Panc1 (cell line): ENCODE results near the gene DIP2C. TPM values are rescaled to one million over a fixed set of nuclear protein-coding genes. Genes with fewer than 3 reads are reported as not detected.

ENCODE experiments used
- ATAC-seq: fragments of 200-7000 bp; cut with Tn5 transposase; 2 replicates; pipeline ENCODE4 v1.9.1; 2020; ENCODE audit warnings: mild to moderate bottlenecking, moderate library complexity
- BruUV-seq: library from RNA; stranded (reverse); fragments of 400-500 nt; replicated peaks from 2 replicates; lab custom pipeline; 2021; lab: Mats Ljungman, UMichigan
- CTCF ChIA-PET: fragments of 300-600 bp; sonication (Branson Sonifier 250); formaldehyde crosslinking; loops from one replicate; lab custom pipeline; 2022; ENCODE audit warnings: antibody characterized with exemption; lab: Charles Lee
- POLR2A ChIA-PET: fragments of 300-600 bp; sonication (Branson Sonifier 250); formaldehyde crosslinking; loops from one replicate; lab custom pipeline; 2022; ENCODE audit warnings: antibody characterized with exemption; lab: Charles Lee
- DNase-seq: peaks from one replicate; pipeline ENCODE4 v3.0.0-alpha.2; 2010; ENCODE audit warnings: low read depth, low spot score
- H3K27ac ChIP-seq: 2 replicates; pipeline ENCODE4 v1.5.1; 2011; ENCODE audit warnings: mild to moderate bottlenecking, low read length, inconsistent platforms
- H3K27me3 ChIP-seq: fragments of 200-500 bp; sonication (Bioruptor generic); 2 replicates; pipeline ENCODE4 v1.6.0; 2014; ENCODE audit warnings: low read length, inconsistent platforms; ENCODE audit not compliant: control insufficient read depth, insufficient read depth
- H3K36me3 ChIP-seq: fragments of 200-500 bp; sonication (Bioruptor generic); 2 replicates; pipeline ENCODE4 v1.5.1; 2014; ENCODE audit warnings: inconsistent platforms, mild to moderate bottlenecking, low read length, moderate library complexity; ENCODE audit not compliant: control insufficient read depth, insufficient read depth
- H3K4me1 ChIP-seq: 2 replicates; pipeline ENCODE4 v1.5.1; 2011; ENCODE audit warnings: inconsistent platforms, mild to moderate bottlenecking, low read length, moderate library complexity; ENCODE audit not compliant: control insufficient read depth, insufficient read depth
- H3K4me3 ChIP-seq, 2 experiments: 2 replicates each; pipeline ENCODE4 v1.5.1; 2011 to 2012; ENCODE audit warnings: low read depth in 2 of 2, low read length in 2 of 2, mild to moderate bottlenecking in 2 of 2, inconsistent platforms in 1 of 2, moderate library complexity in 1 of 2
- H3K9me3 ChIP-seq: fragments of 200-500 bp; sonication (Bioruptor generic); 2 replicates; pipeline ENCODE4 v1.5.1; 2014; ENCODE audit warnings: low read depth, mild to moderate bottlenecking, inconsistent platforms, low read length, moderate library complexity; ENCODE audit not compliant: control insufficient read depth, insufficient read depth
- CTCF ChIP-seq: fragments of 450-650 bp; IDR thresholded peaks from 2 replicates; pipeline ENCODE4 v1.5.1; 2017; ENCODE audit warnings: mild to moderate bottlenecking
- POLR2AphosphoS5 ChIP-seq: IDR thresholded peaks from 2 replicates; pipeline ENCODE4 v1.6.1; 2012; ENCODE audit warnings: mild to moderate bottlenecking, low read depth, low read length, moderate library complexity
- REST ChIP-seq, 2 experiments: IDR thresholded peaks; 2 replicates each; pipeline ENCODE4 v1.6.1; 2011 to 2012; ENCODE audit warnings: low read depth in 2 of 2, control low read depth in 1 of 2, low read length in 1 of 2, mild to moderate bottlenecking in 1 of 2, moderate library complexity in 1 of 2; ENCODE audit not compliant: insufficient read depth in 1 of 2
- SIN3A ChIP-seq: IDR thresholded peaks from 2 replicates; pipeline ENCODE4 v1.6.1; 2012; ENCODE audit warnings: low read depth, mild to moderate bottlenecking, low read length, moderate library complexity, borderline replicate concordance; ENCODE audit not compliant: insufficient read depth
- TCF7L2 ChIP-seq: IDR thresholded peaks from 2 replicates; pipeline ENCODE4 v1.6.1; 2011; ENCODE audit warnings: mild to moderate bottlenecking, low read depth, low read length, inconsistent platforms
- in situ Hi-C: cut with HindIII; loops from 2 replicates; pipeline ENCODE4 v1.10.0; 2016; ENCODE audit warnings: low sequenced_read_pairs, low pct_unique_long_range_greater_than_20kb
- intact Hi-C: fragments of 100-400 bp; cut with micrococcal nuclease; formaldehyde crosslinking; loops from one replicate; pipeline ENCODE4 v1.10.0; 2022; ENCODE audit not compliant: unreplicated experiment
- total RNA-seq: library from RNA; stranded (reverse); gene quantifications from one replicate; pipeline ENCODE4 v1.2.1, GENCODE V29; 2021; ENCODE audit not compliant: unreplicated experiment

The DIP2C gene
- total RNA-seq, 1 experiment from 2014 or later, result 13.2 TPM

GRCh38 chr10:499991-500390 lies 189.5 kb downstream of the DIP2C start:
- in situ Hi-C loops, result no loop called here
- DNase-seq, result no peak

GRCh38 chr10:498760-499435 lies 190.6 kb downstream of the DIP2C start:
- DNase-seq, result no peak
- no TSS peak for BruUV-seq
- Histone ChIP-seq H3K27ac (no peak overlapping the region), H3K36me3 (no peaks in the 10 kb centered on the region), H3K4me3 (no peak overlapping the region), H3K9me3 (no peaks in the 10 kb centered on the region), H3K4me1 (no peaks in the 10 kb centered on the region), H3K27me3 (no peaks in the 10 kb centered on the region)
- POLR2A ChIA-PET, result no interaction called here
- in situ Hi-C loops, result no loop called here
- ATAC-seq, result no peak
- intact Hi-C loops, result no loop called here
- no peak for TF ChIP-seq REST (IDR thresholded peaks at IDR 0.05; ENCODE audit: insufficient read depth in 1 of 2, low read depth in 2 of 2, low read length in 1 of 2)
- TF ChIP-seq TCF7L2, result no peak
- no peak for TF ChIP-seq CTCF
- no peak for TF ChIP-seq POLR2AphosphoS5
- TF ChIP-seq SIN3A, result no peak
- CTCF ChIA-PET, result no interaction called here

More at GRCh38 chr10:499991-500390, 189.5 kb downstream of the DIP2C start:
- ATAC-seq, result no peak
- TF ChIP-seq TCF7L2, result no peak
- no peak for TF ChIP-seq REST (IDR thresholded peaks at IDR 0.05; ENCODE audit: insufficient read depth in 1 of 2, low read depth in 2 of 2, low read length in 1 of 2)
- no peak for TF ChIP-seq CTCF
- no peak for TF ChIP-seq POLR2AphosphoS5
- no peak for TF ChIP-seq SIN3A
- no peaks in the 10 kb centered on the region for H3K4me1 ChIP-seq
- ChIA-PET CTCF (interaction anchor here (1.6 kb wide), 1 partner anchor 11 kb away, joined by 3 read pairs; no protein-coding TSS in a partner anchor), POLR2A (no interaction called here)
- H3K9me3 ChIP-seq, result no peaks in the 10 kb centered on the region
- no peak overlapping the region for H3K27ac ChIP-seq
- no TSS peak for BruUV-seq
- intact Hi-C loops, result no loop called here
- H3K36me3 ChIP-seq, result no peaks in the 10 kb centered on the region
- H3K27me3 ChIP-seq, result no peaks in the 10 kb centered on the region
- H3K4me3 ChIP-seq, result no peak overlapping the region
